Tibial nerve (tissue), 4 donors: ENCODE results near the gene ADGRD1.

ENCODE experiments used
- EP300 ChIP-seq, 2 donors: sonication (generic); formaldehyde crosslinking; IDR thresholded peaks; one replicate each; pipeline ENCODE4 v1.6.1; 2017; ENCODE audit warnings: antibody characterized with exemption in 2 of 2, mild to moderate bottlenecking in 1 of 2
- POLR2A ChIP-seq, 2 donors: fragments of 450-650 bp; IDR thresholded peaks; one replicate each; pipeline ENCODE4 v1.6.1; 2017; ENCODE audit warnings: antibody characterized with exemption in 2 of 2, mild to moderate bottlenecking in 2 of 2, moderate library complexity in 2 of 2
- TF ChIP-seq, protein P1 (sequence below), 5 experiments: fragments of 200-600 bp in 3 of 5; fragments of 450-650 bp in 2 of 5; sonication (generic) in 3 of 5; IDR thresholded peaks; one replicate each; pipeline ENCODE4 v1.5.1; 2016 to 2019; ENCODE audit warnings: antibody characterized with exemption in 5 of 5, mild to moderate bottlenecking in 3 of 5, moderate library complexity in 2 of 5

GRCh38 chr12:131075611-131076010 lies 121.9 kb downstream of the ADGRD1 start:
- TF ChIP-seq EP300 (IDR thresholded peaks at IDR 0.05) (no peak), POLR2A (IDR thresholded peaks at IDR 0.05) (no peak)
- TF ChIP-seq, protein P1, sequence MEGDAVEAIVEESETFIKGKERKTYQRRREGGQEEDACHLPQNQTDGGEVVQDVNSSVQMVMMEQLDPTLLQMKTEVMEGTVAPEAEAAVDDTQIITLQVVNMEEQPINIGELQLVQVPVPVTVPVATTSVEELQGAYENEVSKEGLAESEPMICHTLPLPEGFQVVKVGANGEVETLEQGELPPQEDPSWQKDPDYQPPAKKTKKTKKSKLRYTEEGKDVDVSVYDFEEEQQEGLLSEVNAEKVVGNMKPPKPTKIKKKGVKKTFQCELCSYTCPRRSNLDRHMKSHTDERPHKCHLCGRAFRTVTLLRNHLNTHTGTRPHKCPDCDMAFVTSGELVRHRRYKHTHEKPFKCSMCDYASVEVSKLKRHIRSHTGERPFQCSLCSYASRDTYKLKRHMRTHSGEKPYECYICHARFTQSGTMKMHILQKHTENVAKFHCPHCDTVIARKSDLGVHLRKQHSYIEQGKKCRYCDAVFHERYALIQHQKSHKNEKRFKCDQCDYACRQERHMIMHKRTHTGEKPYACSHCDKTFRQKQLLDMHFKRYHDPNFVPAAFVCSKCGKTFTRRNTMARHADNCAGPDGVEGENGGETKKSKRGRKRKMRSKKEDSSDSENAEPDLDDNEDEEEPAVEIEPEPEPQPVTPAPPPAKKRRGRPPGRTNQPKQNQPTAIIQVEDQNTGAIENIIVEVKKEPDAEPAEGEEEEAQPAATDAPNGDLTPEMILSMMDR (IDR thresholded peaks at IDR 0.05): no peak
